IMR-90 (cell line): ENCODE results near the gene SARDH. TPM values are rescaled to one million over a fixed set of nuclear protein-coding genes. Genes with fewer than 3 reads are reported as not detected.

Source experiments
- MAFK ChIP-seq: IDR thresholded peaks from 2 replicates; pipeline ENCODE4 v1.6.1; 2012; ENCODE audit warnings: low read depth, low read length, improper control_type of control experiment
- NFE2L2 ChIP-seq: fragments of 150-350 bp; IDR thresholded peaks from 2 replicates; pipeline ENCODE4 v1.6.1; 2016; ENCODE audit warnings: low read depth, mild to moderate bottlenecking, low read length
- POLR2A ChIP-seq: IDR thresholded peaks from 2 replicates; pipeline ENCODE4 v1.6.1; 2012; ENCODE audit warnings: mild to moderate bottlenecking, low read depth, low read length
- polyA plus RNA-seq, 3 experiments: library from polyadenylated mRNA; depleted of rRNA; stranded (reverse); fragments of >200 nt; gene quantifications; 2 replicates each; pipeline ENCODE4 v1.2.3, GENCODE V29; 2012; ENCODE audit warnings: low replicate concordance in 1 of 3
- total RNA-seq: library from RNA; depleted of rRNA; stranded (reverse); fragments of >200 nt; gene quantifications from 2 replicates; pipeline ENCODE4 v1.2.3, GENCODE V29; 2012
- TF ChIP-seq, protein P1 (sequence below): fragments of 150-350 bp; IDR thresholded peaks from 2 replicates; pipeline ENCODE4 v1.6.1; 2016; ENCODE audit warnings: low read depth, mild to moderate bottlenecking, low read length, moderate library complexity, borderline replicate concordance

Gene SARDH
- total and polyA plus RNA-seq, 2 of the 4 experiments (the other 2 are of a cell fraction) = 5.0 to 7.5 TPM

DNA sequence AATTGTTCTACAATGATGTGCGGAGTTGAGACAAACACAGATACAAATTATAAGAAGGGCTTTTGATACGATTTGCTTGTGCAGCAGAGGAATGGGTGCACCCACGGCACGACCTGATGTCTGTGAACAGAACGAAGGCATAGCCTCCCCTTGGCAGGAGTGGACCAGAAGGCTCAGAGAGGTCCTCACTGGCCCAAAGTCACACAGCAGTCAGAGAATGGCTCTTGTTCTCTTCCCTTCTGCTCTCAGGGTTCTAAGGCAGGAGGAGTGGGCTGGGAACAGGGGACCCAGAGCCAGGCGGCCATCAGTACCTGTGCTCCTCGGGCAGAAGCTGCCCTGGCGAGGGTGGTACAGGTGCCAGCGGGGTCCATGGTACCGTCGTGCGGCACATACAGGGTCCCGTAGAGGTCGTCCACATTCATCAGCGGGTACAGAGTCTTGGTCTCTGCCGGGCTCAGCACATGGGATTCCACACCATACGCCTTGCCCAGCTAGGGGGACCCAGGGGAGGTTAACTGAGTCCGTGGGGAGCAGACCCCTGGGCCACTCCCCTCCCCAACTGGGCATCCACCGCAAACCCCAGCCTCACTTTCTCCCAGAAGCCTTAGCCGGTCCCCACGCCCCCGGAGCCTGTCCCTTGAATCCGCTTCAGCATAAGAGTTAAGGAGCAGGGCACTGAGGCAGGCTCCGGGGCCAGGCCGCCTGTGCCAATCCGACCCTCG is 7.0 kb downstream of the SARDH start (continued):
- TF ChIP-seq, protein P1, sequence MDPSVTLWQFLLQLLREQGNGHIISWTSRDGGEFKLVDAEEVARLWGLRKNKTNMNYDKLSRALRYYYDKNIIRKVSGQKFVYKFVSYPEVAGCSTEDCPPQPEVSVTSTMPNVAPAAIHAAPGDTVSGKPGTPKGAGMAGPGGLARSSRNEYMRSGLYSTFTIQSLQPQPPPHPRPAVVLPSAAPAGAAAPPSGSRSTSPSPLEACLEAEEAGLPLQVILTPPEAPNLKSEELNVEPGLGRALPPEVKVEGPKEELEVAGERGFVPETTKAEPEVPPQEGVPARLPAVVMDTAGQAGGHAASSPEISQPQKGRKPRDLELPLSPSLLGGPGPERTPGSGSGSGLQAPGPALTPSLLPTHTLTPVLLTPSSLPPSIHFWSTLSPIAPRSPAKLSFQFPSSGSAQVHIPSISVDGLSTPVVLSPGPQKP = no peak
- TF ChIP-seq POLR2A (no peak), NFE2L2 (no peak), MAFK (no peak)
